NCI-H2107 treated with DMSO at 0.1 percent for 48 hours (cell line): ENCODE results near the gene MTERF2.

Experiments
- DNase-seq: peaks from one replicate; lab custom pipeline; 2025; ENCODE audit not compliant: unreplicated experiment; lab: John Stamatoyannopoulos, UW

The MTERF2 gene

DNA sequence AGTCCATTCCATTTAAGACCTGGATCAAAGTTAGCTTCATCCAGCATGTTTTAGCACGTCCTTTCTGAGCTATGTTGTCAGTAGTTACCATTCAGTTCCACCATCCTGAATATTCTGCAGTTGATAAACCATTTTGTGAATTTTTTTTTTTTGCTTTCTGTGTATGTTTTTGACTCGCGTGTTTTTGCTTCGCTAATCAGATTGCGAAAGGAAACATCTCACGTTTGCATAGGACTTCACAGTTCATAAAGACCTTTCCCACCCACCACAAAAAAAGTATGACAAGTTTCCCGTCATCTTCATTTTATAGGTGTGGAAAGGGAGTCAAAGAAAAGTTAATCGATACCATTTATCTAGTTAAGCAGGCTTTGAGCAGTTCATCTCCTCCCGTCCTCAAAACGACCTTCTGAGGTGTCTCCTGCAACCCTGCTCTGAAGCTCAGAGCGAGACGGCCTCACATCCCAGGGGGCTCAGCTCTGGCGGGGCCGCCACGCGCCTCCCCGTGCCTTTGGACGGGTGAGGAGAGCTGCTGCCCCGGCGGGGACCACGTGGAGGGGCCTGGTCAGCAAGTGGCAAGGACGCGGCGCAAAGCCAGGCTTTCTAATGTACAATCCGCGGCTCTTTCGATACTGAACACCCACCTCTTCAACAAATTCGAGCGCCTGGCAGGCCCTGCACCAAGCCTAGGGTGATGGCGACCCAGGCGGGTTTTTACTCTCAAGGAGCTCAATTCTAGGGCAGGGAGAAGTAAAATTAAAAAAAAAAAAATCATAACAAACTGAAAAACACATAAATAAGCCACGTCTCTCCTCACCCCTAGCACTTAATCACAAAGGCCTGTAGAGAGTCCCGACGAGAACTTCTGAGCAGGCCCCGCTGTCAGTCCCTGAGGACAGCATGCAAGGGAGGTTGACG is 32.2 kb downstream of the MTERF2 start:
- DNase-seq = no peak

DNA sequence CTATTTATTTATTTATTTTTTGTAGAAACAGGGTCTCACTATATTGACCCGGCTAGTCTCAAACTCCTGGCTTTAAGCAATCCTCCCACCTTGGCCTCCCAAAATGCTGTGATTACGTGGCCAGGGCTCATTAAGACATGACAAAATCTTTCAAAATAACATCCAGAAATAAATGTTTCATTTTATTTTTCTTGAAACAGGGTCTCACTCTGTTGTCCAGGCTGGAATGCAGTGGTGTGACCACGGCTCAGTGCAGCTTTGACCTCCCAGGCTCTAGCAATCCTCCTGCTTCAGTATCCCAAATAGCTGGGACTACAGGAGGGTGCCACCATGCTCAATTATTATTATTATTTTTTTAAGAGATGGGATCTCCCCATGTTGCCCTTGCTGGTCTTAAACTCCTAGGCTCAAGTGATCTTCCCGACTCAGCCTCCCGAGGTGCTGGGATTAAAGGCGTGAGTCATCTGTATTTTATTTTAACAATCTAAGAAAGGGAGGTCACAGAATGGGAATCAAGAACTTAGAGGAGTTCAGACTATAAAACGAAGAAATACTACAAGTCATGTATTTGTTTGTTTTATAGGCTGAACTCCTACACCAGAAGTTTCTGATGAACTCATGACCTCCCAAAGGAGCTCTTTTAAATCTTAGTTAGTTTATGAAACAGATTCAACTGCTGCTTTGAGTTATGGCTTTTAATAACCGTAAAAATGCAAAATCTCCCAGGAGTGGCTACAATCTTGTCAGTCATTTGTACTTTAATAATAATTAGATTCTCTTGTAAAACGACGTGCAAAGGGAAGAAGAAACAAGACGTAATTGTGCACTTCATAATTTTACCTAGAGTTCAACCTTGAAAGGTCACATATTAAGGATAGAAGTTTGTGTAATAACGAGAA is 33.3 kb downstream of the MTERF2 start:
- no peak for DNase-seq

- DNase-seq = no peak
Observed at GRCh38 chr12:106950591-106950990, 36.4 kb downstream of the MTERF2 start.

- no peak for DNase-seq
Observed at GRCh38 chr12:106947461-106947860, 39.5 kb downstream of the MTERF2 start.

- no peak for DNase-seq
Observed at GRCh38 chr12:106945261-106945851, 41.6 kb downstream of the MTERF2 start.

GRCh38 chr12:106942775-106943174 is 44.2 kb downstream of the MTERF2 start:
- DNase-seq = no peak

- no peak for DNase-seq
Observed at GRCh38 chr12:106941481-106942156, 45.3 kb downstream of the MTERF2 start.

GRCh38 chr12:106934277-106934676 is 52.7 kb downstream of the MTERF2 start:
- DNase-seq = no peak
